Endothelial cell of umbilical vein (primary cell): ENCODE data around the gene CACNA1S. TPM values are rescaled to one million over a fixed set of nuclear protein-coding genes. Genes with fewer than 3 reads are reported as not detected.

Source experiments
- BruUV-seq: library from RNA; stranded (reverse); fragments of 400-500 nt; replicated peaks from 2 replicates; lab custom pipeline; 2021; lab: Mats Ljungman, UMichigan
- CTCF ChIA-PET: fragments of 300-600, 350-600 bp; sonication (Branson Sonifier 250); formaldehyde crosslinking; loops from one replicate; lab custom pipeline; 2021; ENCODE audit warnings: antibody characterized with exemption, inconsistent platforms; lab: Charles Lee
- POLR2A ChIA-PET: fragments of 300-600, 350-600 bp; sonication (Branson Sonifier 250); formaldehyde crosslinking; loops from one replicate; lab custom pipeline; 2021; ENCODE audit warnings: antibody characterized with exemption, inconsistent platforms; lab: Charles Lee
- DNase-seq: peaks from one replicate; pipeline ENCODE4 v3.0.0-alpha.2; 2011; ENCODE audit warnings: low read depth, low spot score
- FAIRE-seq: peaks from 2 replicates; lab custom pipeline; 2011; peaks lifted over from hg19 to GRCh38; lab: Jason Lieb, UNC
- H2AFZ ChIP-seq: 2 replicates; pipeline ENCODE4 v1.6.0; 2012; ENCODE audit warnings: low read depth, low read length, control low read depth, inconsistent platforms
- H3K27ac ChIP-seq: 2 replicates; pipeline ENCODE4 v1.5.1; 2011; ENCODE audit warnings: low read depth, mild to moderate bottlenecking, control low read depth, low read length, moderate library complexity; ENCODE audit not compliant: insufficient read depth
- H3K27me3 ChIP-seq, 2 experiments: 2 replicates each; pipeline versions ENCODE4 v1.6.0 to v1.6.1; 2011; ENCODE audit warnings: low read length in 2 of 2, mixed read lengths in 1 of 2; ENCODE audit not compliant: control insufficient read depth in 2 of 2, insufficient read depth in 2 of 2
- H3K36me3 ChIP-seq, 2 experiments: 2 replicates in 1 of 2; 3 replicates in 1 of 2; pipeline ENCODE4 v1.5.1; 2011; ENCODE audit warnings: low read length in 2 of 2, mild to moderate bottlenecking in 1 of 2, moderate library complexity in 1 of 2; ENCODE audit not compliant: control insufficient read depth in 2 of 2, insufficient read depth in 2 of 2; ENCODE audit errors: extremely low read depth in 1 of 2
- H3K4me1 ChIP-seq: 3 replicates; pipeline ENCODE4 v1.5.1; 2011; ENCODE audit warnings: mild to moderate bottlenecking, low read length; ENCODE audit not compliant: control insufficient read depth, insufficient read depth; ENCODE audit errors: extremely low read depth
- H3K4me2 ChIP-seq: 2 replicates; pipeline ENCODE4 v1.6.1; 2011; ENCODE audit warnings: low read length, control low read depth, mixed read lengths; ENCODE audit not compliant: insufficient read depth
- H3K4me3 ChIP-seq, 3 experiments: fragments of 200-600 bp in 1 of 3; sonication (generic), shearing (Covaris generic) in 1 of 3; replicated peaks in 1 of 3; 2 replicates each; pipeline ENCODE4 v1.5.1; 2011 to 2016; ENCODE audit warnings: control low read depth in 3 of 3, low read length in 3 of 3, mild to moderate bottlenecking in 2 of 3, inconsistent platforms in 1 of 3, low read depth in 1 of 3, moderate library complexity in 1 of 3; ENCODE audit not compliant: insufficient read depth in 1 of 3
- H3K79me2 ChIP-seq: 2 replicates; pipeline ENCODE4 v1.6.0; 2012; ENCODE audit warnings: low read length, inconsistent platforms; ENCODE audit not compliant: control insufficient read depth, insufficient read depth
- H3K9ac ChIP-seq: replicated peaks from 2 replicates; pipeline ENCODE3; 2011; ENCODE audit warnings: low read length, control low read depth; ENCODE audit not compliant: insufficient read depth; ENCODE audit errors: extremely low read depth
- H3K9me1 ChIP-seq: replicated peaks from 3 replicates; pipeline ENCODE4 v1.6.0; 2011; ENCODE audit warnings: mild to moderate bottlenecking, low read length; ENCODE audit not compliant: control insufficient read depth, insufficient read depth; ENCODE audit errors: extremely low read depth
- H3K9me3 ChIP-seq: replicated peaks from 2 replicates; pipeline ENCODE4 v1.5.1; 2012; ENCODE audit warnings: low read length, inconsistent platforms; ENCODE audit not compliant: control insufficient read depth, insufficient read depth
- H4K20me1 ChIP-seq: replicated peaks from 2 replicates; pipeline ENCODE3; 2011; ENCODE audit warnings: mild to moderate bottlenecking, low read length; ENCODE audit not compliant: control insufficient read depth, insufficient read depth; ENCODE audit errors: extremely low read depth
- EZH2 ChIP-seq: IDR thresholded peaks from 2 replicates; pipeline ENCODE4 v1.6.1; 2012; ENCODE audit warnings: borderline replicate concordance, low read depth, mild to moderate bottlenecking, moderate library complexity, low read length, inconsistent platforms; ENCODE audit not compliant: severe bottlenecking
- FOS ChIP-seq: IDR thresholded peaks from 2 replicates; pipeline ENCODE4 v1.6.1; 2011; ENCODE audit warnings: mild to moderate bottlenecking, low read length, moderate library complexity, borderline replicate concordance; ENCODE audit not compliant: insufficient read depth
- GATA2 ChIP-seq: IDR thresholded peaks from 2 replicates; pipeline ENCODE4 v1.7.0; 2011; ENCODE audit warnings: low read depth, mild to moderate bottlenecking, moderate library complexity, mixed read lengths, low read length; ENCODE audit not compliant: insufficient read length, insufficient read depth
- MYC ChIP-seq: IDR thresholded peaks from one replicate; pipeline ENCODE4 v1.6.1; 2011; ENCODE audit warnings: mild to moderate bottlenecking, low read depth, low read length
- POLR2A ChIP-seq: IDR thresholded peaks from 2 replicates; pipeline ENCODE4 v1.6.1; 2012; ENCODE audit warnings: low read depth, mild to moderate bottlenecking, control low read depth, low read length
- POLR2AphosphoS5 ChIP-seq: IDR thresholded peaks from 2 replicates; pipeline ENCODE4 v1.6.1; 2012; ENCODE audit warnings: low read depth, mild to moderate bottlenecking, control low read depth, low read length, moderate library complexity; ENCODE audit not compliant: insufficient read depth
- dilution Hi-C: fragments of 300-500 bp; cut with MboI; formaldehyde crosslinking; loops from one replicate; pipeline ENCODE4 v1.15.0; 2019; ENCODE audit warnings: low sequenced_read_pairs; ENCODE audit not compliant: extremely low pct_ligation_motif_present
- intact Hi-C: fragments of 100-400 bp; cut with micrococcal nuclease; formaldehyde crosslinking; loops from one replicate; pipeline ENCODE4 v1.10.0; 2022
- polyA plus RNA-seq, 4 experiments: library from polyadenylated mRNA; depleted of rRNA in 3 of 4; stranded (reverse) in 3 of 4; unstranded in 1 of 4; fragments of >200 nt; gene quantifications; 2 replicates each; pipeline versions ENCODE4 v1.2.1 to v1.2.3, GENCODE V29; 2011 to 2012; ENCODE audit warnings: missing spikeins in 1 of 4
- total RNA-seq: library from RNA; stranded (reverse); gene quantifications from 2 replicates; pipeline ENCODE4 v1.2.3, GENCODE V29; 2021
- TF ChIP-seq, protein P1 (sequence below): IDR thresholded peaks from 2 replicates; pipeline ENCODE4 v1.6.1; 2011; ENCODE audit not compliant: insufficient read depth, insufficient read length
- TF ChIP-seq, protein P2 (sequence below), 2 donors: IDR thresholded peaks; 1 replicate in 1 of 2; 2 replicates in 1 of 2; pipeline ENCODE4 v1.5.1; 2011; ENCODE audit warnings: low read length in 2 of 2, mild to moderate bottlenecking in 2 of 2, moderate library complexity in 2 of 2, control low read depth in 1 of 2, inconsistent platforms in 1 of 2, low read depth in 1 of 2; ENCODE audit not compliant: insufficient read depth in 1 of 2; ENCODE audit errors: extremely low read depth in 1 of 2

The CACNA1S gene
- total and polyA plus RNA-seq, 2 donors (not counting 3 experiments of a cell fraction or from before 2014, with no cell fraction given) = not detected

DNA sequence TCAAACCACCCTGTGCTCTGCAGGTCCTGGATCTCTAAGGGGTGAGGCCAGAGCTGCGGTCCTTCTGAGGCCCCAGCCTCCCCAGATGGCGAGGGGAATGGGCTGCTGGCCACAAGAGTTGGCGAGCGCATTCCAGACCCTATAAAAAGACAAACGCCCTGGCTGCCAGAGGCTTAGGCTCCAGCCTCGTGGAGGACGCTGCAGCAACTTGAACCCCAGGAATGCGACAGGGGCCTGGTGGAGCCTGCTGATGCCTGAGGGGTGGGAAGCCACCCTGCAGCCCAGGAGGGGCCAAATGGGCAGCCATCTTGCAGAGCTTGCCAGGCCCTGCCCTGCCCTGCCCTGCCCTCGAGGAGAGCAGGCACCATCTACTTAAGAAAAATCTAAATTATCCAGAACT is 8.6 kb downstream of the CACNA1S start:
- POLR2A ChIA-PET = no interaction called here
- Histone ChIP-seq H3K27ac (no peak overlapping the region), H3K36me3 (no peaks in the 10 kb centered on the region), H3K9ac (no peak overlapping the region), H3K4me2 (no peak overlapping the region), H2AFZ (no peak overlapping the region), H4K20me1 (no peaks in the 10 kb centered on the region), H3K9me1 (no peaks in the 10 kb centered on the region), H3K4me3 (no peak overlapping the region), H3K4me1 (no peaks in the 10 kb centered on the region), H3K27me3 (peaks cover 0 to 9% of the 10 kb centered on the region in 2 experiments), H3K9me3 (no peaks in the 10 kb centered on the region), H3K79me2 (no peaks in the 10 kb centered on the region)
- no peak for TF ChIP-seq POLR2A
- TF ChIP-seq EZH2 = no peak
- no peak for TF ChIP-seq GATA2
- TF ChIP-seq, protein P1, sequence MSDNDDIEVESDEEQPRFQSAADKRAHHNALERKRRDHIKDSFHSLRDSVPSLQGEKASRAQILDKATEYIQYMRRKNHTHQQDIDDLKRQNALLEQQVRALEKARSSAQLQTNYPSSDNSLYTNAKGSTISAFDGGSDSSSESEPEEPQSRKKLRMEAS = no peak
- no peak for TF ChIP-seq POLR2AphosphoS5
- TF ChIP-seq, protein P2, sequence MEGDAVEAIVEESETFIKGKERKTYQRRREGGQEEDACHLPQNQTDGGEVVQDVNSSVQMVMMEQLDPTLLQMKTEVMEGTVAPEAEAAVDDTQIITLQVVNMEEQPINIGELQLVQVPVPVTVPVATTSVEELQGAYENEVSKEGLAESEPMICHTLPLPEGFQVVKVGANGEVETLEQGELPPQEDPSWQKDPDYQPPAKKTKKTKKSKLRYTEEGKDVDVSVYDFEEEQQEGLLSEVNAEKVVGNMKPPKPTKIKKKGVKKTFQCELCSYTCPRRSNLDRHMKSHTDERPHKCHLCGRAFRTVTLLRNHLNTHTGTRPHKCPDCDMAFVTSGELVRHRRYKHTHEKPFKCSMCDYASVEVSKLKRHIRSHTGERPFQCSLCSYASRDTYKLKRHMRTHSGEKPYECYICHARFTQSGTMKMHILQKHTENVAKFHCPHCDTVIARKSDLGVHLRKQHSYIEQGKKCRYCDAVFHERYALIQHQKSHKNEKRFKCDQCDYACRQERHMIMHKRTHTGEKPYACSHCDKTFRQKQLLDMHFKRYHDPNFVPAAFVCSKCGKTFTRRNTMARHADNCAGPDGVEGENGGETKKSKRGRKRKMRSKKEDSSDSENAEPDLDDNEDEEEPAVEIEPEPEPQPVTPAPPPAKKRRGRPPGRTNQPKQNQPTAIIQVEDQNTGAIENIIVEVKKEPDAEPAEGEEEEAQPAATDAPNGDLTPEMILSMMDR (IDR thresholded peaks at IDR 0.05; ENCODE audit: extremely low read depth in 1 of 2, insufficient read depth in 1 of 2, low read depth in 1 of 2, low read length in 2 of 2) = no peak
- no peak for TF ChIP-seq FOS
- TF ChIP-seq MYC = no peak
- dilution Hi-C loops = no loop called here
- no peak for FAIRE-seq
- intact Hi-C loops = no loop called here
- CTCF ChIA-PET = interaction anchor here (0.6 to 1.3 kb wide), 2 partner anchors 16 to 132 kb away, joined by 3 to 5 read pairs; no protein-coding TSS in a partner anchor
- BruUV-seq = no TSS peak
- no peak for DNase-seq
